Thymus (tissue), 11 donors: ENCODE results near the gene ACOT11. TPM values are rescaled to one million over a fixed set of nuclear protein-coding genes. Genes with fewer than 3 reads are reported as not detected.
"Not testable (repeated sequence)": the region's sequence is repeated elsewhere in the genome, so short reads cannot be mapped to it uniquely, and the experiment has no call there.

Experiments used
- DNase-seq, 9 donors: peaks; one replicate each; pipeline ENCODE4 v3.0.0-alpha.2; 2013; ENCODE audit warnings: low spot score in 9 of 9, low read depth in 6 of 9, missing footprints in 1 of 9
- H3K27ac ChIP-seq, 2 donors: one replicate each; pipeline ENCODE4 v1.5.1; 2013; ENCODE audit warnings: control low read depth in 1 of 2, low read depth in 1 of 2, low read length in 1 of 2, mild to moderate bottlenecking in 1 of 2, moderate library complexity in 1 of 2
- H3K27me3 ChIP-seq, 2 donors: one replicate each; pipeline ENCODE4 v1.5.1; 2013; ENCODE audit warnings: low read length in 1 of 2; ENCODE audit not compliant: control insufficient read depth in 2 of 2, insufficient read depth in 1 of 2
- H3K36me3 ChIP-seq, 2 donors: one replicate each; pipeline ENCODE4 v1.5.1; 2013; ENCODE audit warnings: low read length in 1 of 2, mild to moderate bottlenecking in 1 of 2, moderate library complexity in 1 of 2; ENCODE audit not compliant: control insufficient read depth in 2 of 2, insufficient read depth in 2 of 2
- H3K4me1 ChIP-seq, 2 donors: one replicate each; pipeline ENCODE4 v1.5.1; 2013; ENCODE audit warnings: low read length in 2 of 2; ENCODE audit not compliant: control insufficient read depth in 2 of 2, insufficient read depth in 2 of 2
- H3K4me3 ChIP-seq, 2 donors: one replicate each; pipeline ENCODE4 v1.5.1; 2013; ENCODE audit warnings: low read length in 2 of 2, control low read depth in 1 of 2, mild to moderate bottlenecking in 1 of 2
- H3K9me3 ChIP-seq, 2 donors: one replicate each; pipeline ENCODE4 v1.5.1; 2013; ENCODE audit warnings: low read length in 1 of 2, mild to moderate bottlenecking in 1 of 2; ENCODE audit not compliant: control insufficient read depth in 2 of 2, insufficient read depth in 1 of 2
- WGBS: extraction: QIAGEN DNeasy Blood & Tissue Kit; methylation state at CpG from one replicate; pipeline ENCODE4 v1.1.7; 2013; 5-methylcytosine and 5-hydroxymethylcytosine counted together
- polyA plus RNA-seq: library from polyadenylated mRNA; stranded (reverse); fragments of 200-250 nt; gene quantifications from one replicate; pipeline ENCODE4 v1.2.3, GENCODE V29; 2013
- total RNA-seq: library from RNA; stranded (reverse); fragments of 120-200 nt; gene quantifications from one replicate; pipeline ENCODE4 v1.2.4, GENCODE V29; 2013
- donor health status: healthy.

ACOT11 gene
- total and polyA plus RNA-seq, 2 donors: 1.2 to 1.3 TPM

DNA sequence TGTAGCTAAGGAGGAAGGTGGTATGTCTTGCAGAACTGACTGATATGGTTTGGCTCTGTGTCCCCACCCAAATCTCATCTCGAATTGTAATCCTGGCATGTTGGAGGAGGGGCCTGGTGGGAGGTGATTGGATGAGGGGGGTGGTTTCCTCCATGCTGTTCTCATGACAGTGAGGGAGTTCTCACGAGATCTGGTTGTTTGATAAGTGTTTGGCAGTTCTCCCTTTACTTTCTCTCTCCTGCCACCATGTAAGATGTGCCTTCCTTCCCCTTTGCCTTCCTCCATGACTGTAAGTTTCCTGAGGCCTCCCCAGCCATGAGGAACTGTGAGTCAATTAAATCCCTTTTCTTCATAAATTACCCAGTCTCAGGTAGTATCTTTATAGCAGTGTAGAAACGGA is 21.5 kb upstream of the ACOT11 start:
- H3K27ac ChIP-seq, H3K27me3 ChIP-seq, H3K9me3 ChIP-seq, H3K4me3 ChIP-seq, DNase-seq, H3K36me3 ChIP-seq, H3K4me1 ChIP-seq: not testable (repeated sequence)
- WGBS: 96% methylated on average over 3 of the region's 3 CpGs

- Histone ChIP-seq H3K4me1 (peaks cover 0 to 3% of the 10 kb centered on the region in 2 donors), H3K9me3 (no peaks in the 10 kb centered on the region), H3K27me3 (no peaks in the 10 kb centered on the region), H3K4me3 (no peak overlapping the region), H3K27ac (no peak overlapping the region), H3K36me3 (no peaks in the 10 kb centered on the region)
- 98% methylated on average over 1 of the region's 1 CpG for WGBS
- no peak for DNase-seq
These were observed 19.4 kb upstream of the ACOT11 start for GRCh38 chr1:54528613-54529012.

DNA sequence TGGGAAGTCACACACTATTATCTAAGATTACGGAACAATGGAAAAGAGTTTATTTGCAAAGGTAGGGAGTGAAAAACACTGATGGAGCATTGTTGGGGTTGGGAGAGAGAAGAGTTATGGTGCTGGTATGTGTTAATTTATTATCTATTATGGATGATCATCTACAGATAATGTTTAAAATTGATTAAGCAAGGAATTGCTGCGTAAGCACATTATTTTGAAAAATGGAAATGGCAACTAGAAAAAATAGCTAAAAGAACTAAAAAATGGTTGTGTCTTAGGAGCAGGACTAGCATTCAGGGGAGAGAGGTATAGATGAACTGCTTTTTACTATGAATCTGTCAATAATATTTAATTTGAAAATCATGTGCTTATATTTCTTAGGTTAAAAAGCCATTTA is 16.0 kb upstream of the ACOT11 start:
- no peaks in the 10 kb centered on the region for H3K9me3 ChIP-seq
- no peak for DNase-seq
- H3K36me3 ChIP-seq: no peaks in the 10 kb centered on the region
- peaks cover 0 to 3% of the 10 kb centered on the region in 2 donors for H3K4me1 ChIP-seq
- H3K4me3 ChIP-seq: no peak overlapping the region
- 99% methylated on average over 2 of the region's 2 CpGs for WGBS
- no peak overlapping the region for H3K27ac ChIP-seq
- no peaks in the 10 kb centered on the region for H3K27me3 ChIP-seq

DNA sequence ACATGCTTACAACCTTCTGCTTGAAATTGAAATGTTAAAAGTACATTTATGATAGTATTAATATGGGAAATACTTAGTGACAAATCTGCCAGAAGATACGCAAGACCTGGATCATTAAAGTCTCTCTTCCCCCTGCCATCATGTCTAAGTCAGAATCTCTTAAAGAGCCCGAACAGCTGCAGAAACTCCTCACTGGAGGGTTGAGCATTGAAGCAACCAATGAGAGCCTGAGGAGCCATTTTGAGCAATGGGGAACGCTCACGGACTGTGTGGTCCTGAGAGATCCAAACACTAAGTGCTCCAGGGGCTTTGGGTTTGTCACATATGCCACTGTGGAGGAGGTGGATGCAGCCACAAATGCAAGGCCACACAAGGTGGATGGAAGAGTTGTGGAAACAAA is 11.4 kb upstream of the ACOT11 start:
- not testable (repeated sequence) for H3K4me1 ChIP-seq, DNase-seq, H3K27me3 ChIP-seq, H3K9me3 ChIP-seq, H3K36me3 ChIP-seq, H3K27ac ChIP-seq, H3K4me3 ChIP-seq
- WGBS: 96% methylated on average over 4 of the region's 4 CpGs

DNA sequence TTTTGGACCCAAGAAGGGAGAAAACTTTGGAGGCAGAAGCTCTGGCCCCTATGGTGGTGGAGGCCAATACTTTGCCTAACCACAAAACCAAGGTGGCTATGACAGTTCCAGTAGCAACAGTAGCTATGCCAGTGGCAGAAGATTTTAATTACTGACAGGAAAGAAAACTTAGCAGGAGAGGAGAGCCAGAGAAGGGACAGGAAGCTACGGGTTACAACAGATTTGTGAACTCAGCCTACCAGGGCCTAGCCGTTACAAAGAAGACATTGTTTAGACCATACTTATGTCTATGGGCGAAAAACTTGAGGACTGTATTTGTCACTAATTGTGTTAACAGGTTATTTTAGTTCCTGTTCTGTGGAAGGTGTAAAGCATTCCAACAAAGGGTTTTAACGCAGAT is 10.4 kb upstream of the ACOT11 start:
- Histone ChIP-seq H3K4me1 (peaks cover 3 to 16% of the 10 kb centered on the region in 2 donors), H3K4me3 (no peak overlapping the region), H3K27ac (no peak overlapping the region), H3K9me3 (peaks cover 0 to 2% of the 10 kb centered on the region in 2 donors), H3K27me3 (peaks cover 0 to 7% of the 10 kb centered on the region in 2 donors), H3K36me3 (no peaks in the 10 kb centered on the region)
- DNase-seq: no peak
- 56% methylated on average over 4 of the region's 4 CpGs for WGBS

DNA sequence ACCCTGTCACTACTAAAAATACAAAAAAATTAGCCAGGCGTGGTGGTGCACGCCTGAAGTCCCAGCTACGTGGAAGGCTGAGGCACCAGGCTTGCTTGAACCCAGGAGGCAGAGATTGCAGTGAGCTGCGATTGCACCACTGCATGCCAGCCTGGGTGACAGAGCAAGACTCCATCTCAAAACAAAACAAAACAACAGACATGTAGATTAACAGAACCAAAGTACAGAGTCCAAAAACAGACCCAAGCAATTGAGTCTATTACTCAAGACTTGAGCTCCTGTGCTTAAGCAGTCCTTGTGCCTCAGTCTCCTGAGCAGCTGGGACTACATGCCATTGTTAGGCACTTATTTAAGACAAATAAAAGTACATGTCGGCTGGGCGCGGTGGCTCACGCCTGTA is 9.5 kb upstream of the ACOT11 start:
- Histone ChIP-seq H3K27me3 (peaks cover 0 to 10% of the 10 kb centered on the region in 2 donors), H3K4me3 (no peak overlapping the region), H3K27ac (no peak overlapping the region), H3K4me1 (peaks cover 3 to 24% of the 10 kb centered on the region in 2 donors), H3K36me3 (no peaks in the 10 kb centered on the region), H3K9me3 (peaks cover 0 to 2% of the 10 kb centered on the region in 2 donors)
- no peak for DNase-seq
- WGBS: 96% methylated on average over 8 of the region's 8 CpGs

DNA sequence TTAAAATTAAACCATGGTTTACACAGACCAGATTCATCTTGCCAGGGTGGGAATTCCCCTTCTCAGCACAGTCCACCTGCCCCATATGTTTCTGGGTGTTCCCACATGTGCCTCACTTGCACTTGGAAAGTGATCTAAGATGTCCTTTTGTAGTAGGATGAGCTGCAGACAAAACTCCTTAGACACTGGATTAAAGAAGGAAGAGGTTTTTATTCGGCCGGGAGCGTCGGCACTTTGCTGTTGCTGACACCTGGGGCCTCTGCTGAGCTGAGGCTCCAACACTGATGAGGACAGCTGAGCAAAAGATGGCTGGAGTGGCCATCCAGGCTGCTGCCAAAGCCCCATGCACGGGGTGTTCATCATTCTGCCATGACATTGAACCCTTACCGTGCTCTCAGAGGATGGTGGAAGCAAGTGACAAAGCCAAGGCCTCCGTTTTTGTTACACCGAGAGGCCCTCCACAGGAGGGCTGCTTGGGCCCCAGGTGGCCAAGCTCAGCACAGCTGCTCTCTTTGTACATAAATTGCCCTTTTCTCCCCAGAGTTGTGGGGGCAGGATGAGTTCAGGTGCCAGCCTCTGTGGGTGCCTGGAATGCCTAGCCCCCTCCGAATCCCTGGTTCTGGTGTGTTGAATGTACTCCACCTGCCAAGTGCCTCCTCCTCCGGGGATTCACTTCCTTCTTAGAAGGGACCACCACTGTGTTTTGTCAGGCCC is 7.3 kb upstream of the ACOT11 start:
- Histone ChIP-seq H3K4me1 (peaks cover 3 to 24% of the 10 kb centered on the region in 2 donors), H3K4me3 (no peak overlapping the region), H3K27ac (no peak overlapping the region), H3K9me3 (peaks cover 0 to 2% of the 10 kb centered on the region in 2 donors), H3K36me3 (no peaks in the 10 kb centered on the region), H3K27me3 (peaks cover 0 to 10% of the 10 kb centered on the region in 2 donors)
- 93% methylated on average over 10 of the region's 10 CpGs for WGBS
- DNase-seq: peak in 1 of 9 donors; percentile 24

- no peak overlapping the region for H3K27ac ChIP-seq
- peaks cover 0 to 2% of the 10 kb centered on the region in 2 donors for H3K9me3 ChIP-seq
- peaks cover 3 to 27% of the 10 kb centered on the region in 2 donors for H3K4me1 ChIP-seq
- H3K27me3 ChIP-seq: peaks cover 0 to 10% of the 10 kb centered on the region in 2 donors
- WGBS: 1% methylated on average over 61 of the region's 61 CpGs
- peak overlapping the region; percentile 41 to 47 for H3K4me3 ChIP-seq
- DNase-seq: peak in 8 of 9 donors; percentile 13 to 75 (median 46)
- no peaks in the 10 kb centered on the region for H3K36me3 ChIP-seq
These were observed 5.7 kb upstream of the ACOT11 start for GRCh38 chr1:54542120-54542961.

- Histone ChIP-seq H3K36me3 (no peaks in the 10 kb centered on the region), H3K9me3 (peaks cover 0 to 2% of the 10 kb centered on the region in 2 donors), H3K27ac (no peak overlapping the region), H3K4me3 (peak overlapping the region in 1 of 2 donors; percentile 41), H3K27me3 (peaks cover 0 to 10% of the 10 kb centered on the region in 2 donors), H3K4me1 (peaks cover 3 to 30% of the 10 kb centered on the region in 2 donors)
- WGBS: 42% methylated on average over 12 of the region's 12 CpGs
- DNase-seq: no peak
These were observed 5.0 kb upstream of the ACOT11 start for GRCh38 chr1:54542962-54543539.
